ENCODE results near the gene MYO9B. TPM values are rescaled to one million over a fixed set of nuclear protein-coding genes. Genes with fewer than 3 reads are reported as not detected.
A peak's percentile ranks its signal among the peaks of the same experiment; 100 is the strongest.

Gene MYO9B
- total and polyA plus RNA-seq, 2 of the 13 experiments (the other 11 are each of a cell fraction or from before 2014, with no cell fraction given): 18.0 to 18.3 TPM

DNA sequence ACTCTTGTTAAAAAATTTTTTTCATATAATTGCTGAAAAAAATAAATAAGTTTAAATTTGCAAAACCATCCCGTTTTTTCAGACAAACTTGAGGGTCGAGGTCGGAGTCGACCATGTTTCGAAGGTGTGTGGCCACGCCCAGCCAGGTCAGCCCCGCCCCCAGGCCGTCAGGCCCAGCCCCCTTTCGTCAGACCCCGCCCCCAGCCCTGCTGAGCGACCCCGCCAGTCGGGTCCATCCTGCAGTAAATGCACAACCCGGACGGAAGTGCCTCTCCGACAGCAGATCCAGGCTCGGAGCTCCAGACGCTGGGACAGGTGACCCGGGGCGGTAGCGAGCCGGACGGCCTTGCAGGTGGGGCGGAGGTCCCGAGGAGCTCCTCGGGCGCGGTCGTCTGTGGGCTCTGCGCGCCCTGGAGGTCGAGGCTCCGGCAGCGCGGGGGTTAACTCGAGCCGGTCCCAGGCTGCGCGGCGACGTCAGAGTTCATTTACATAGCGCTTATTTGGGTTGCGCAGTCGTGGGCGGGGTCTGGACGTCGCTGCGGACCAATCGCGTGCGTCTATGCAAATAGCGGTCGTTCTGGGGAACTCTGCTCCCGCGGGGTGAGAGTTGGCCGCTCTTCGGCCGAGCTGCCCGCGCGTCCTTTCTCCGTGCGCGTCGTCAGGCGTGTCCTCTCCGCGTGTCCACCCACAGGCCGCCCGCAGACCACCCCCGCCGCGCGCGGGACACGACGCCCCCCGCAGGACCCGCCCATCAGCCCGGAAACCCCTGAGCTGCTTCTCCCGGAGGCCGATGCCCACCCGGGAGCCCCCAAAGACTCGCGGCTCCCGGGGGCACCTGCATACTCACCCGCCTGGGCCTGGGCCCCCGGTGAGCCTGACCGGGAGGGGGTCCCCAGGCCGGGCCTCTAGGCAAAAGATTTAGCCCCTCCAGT is 150.7 kb downstream of the MYO9B start, which contains the start of gene OCEL1 (continued):
- no peak for TF ChIP-seq SRSF4 (IDR thresholded peaks at IDR 0.05; ENCODE audit: low read depth, low read length, poor library complexity, severe bottlenecking)
- TF ChIP-seq GMEB2 (CRISPR knock-in tag; IDR thresholded peaks at IDR 0.05; ENCODE audit: low read depth): no peak
- peak; percentile 81; the same call in 1 of the 2 replicates for TF ChIP-seq HNF1B (CRISPR knock-in tag; IDR thresholded peaks at IDR 0.05)
- TF ChIP-seq, protein P1, sequence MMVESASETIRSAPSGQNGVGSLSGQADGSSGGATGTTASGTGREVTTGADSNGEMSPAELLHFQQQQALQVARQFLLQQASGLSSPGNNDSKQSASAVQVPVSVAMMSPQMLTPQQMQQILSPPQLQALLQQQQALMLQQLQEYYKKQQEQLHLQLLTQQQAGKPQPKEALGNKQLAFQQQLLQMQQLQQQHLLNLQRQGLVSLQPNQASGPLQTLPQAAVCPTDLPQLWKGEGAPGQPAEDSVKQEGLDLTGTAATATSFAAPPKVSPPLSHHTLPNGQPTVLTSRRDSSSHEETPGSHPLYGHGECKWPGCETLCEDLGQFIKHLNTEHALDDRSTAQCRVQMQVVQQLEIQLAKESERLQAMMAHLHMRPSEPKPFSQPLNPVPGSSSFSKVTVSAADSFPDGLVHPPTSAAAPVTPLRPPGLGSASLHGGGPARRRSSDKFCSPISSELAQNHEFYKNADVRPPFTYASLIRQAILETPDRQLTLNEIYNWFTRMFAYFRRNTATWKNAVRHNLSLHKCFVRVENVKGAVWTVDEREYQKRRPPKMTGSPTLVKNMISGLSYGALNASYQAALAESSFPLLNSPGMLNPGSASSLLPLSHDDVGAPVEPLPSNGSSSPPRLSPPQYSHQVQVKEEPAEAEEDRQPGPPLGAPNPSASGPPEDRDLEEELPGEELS (CRISPR knock-in tag; IDR thresholded peaks at IDR 0.05): peak; percentile 58
- TF ChIP-seq ZNF646 (CRISPR knock-in tag; IDR thresholded peaks at IDR 0.05): no peak
- TF ChIP-seq ZNF563 (CRISPR knock-in tag; IDR thresholded peaks at IDR 0.05): peak; percentile 48; the same call in 1 of the 2 replicates
- TF ChIP-seq GATA4 (IDR thresholded peaks at IDR 0.05; ENCODE audit: borderline replicate concordance, low read depth): peak; percentile 51; the same call in 1 of the 2 replicates
- TF ChIP-seq GPN1 (CRISPR knock-in tag; IDR thresholded peaks at IDR 0.05; ENCODE audit: borderline replicate concordance): no peak
- no peak for TF ChIP-seq ZNF790 (CRISPR knock-in tag; IDR thresholded peaks at IDR 0.05; ENCODE audit: borderline replicate concordance)
- TF ChIP-seq, protein P2, sequence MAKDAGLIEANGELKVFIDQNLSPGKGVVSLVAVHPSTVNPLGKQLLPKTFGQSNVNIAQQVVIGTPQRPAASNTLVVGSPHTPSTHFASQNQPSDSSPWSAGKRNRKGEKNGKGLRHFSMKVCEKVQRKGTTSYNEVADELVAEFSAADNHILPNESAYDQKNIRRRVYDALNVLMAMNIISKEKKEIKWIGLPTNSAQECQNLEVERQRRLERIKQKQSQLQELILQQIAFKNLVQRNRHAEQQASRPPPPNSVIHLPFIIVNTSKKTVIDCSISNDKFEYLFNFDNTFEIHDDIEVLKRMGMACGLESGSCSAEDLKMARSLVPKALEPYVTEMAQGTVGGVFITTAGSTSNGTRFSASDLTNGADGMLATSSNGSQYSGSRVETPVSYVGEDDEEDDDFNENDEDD (CRISPR knock-in tag; IDR thresholded peaks at IDR 0.05; ENCODE audit: borderline replicate concordance): no peak
- peak; percentile 58; the same call in 1 of the 2 replicates for TF ChIP-seq IRF2 (CRISPR knock-in tag; IDR thresholded peaks at IDR 0.05)
- TF ChIP-seq ZBTB7B (CRISPR knock-in tag; IDR thresholded peaks at IDR 0.05): peak; percentile 64
- peak; percentile 91 for TF ChIP-seq SP4 (CRISPR knock-in tag; IDR thresholded peaks at IDR 0.05)
- no peak for TF ChIP-seq RBM22 (optimal IDR thresholded peaks at IDR 0.05; ENCODE audit: low read length)
